Inflammatory macrophage (primary cell): ENCODE data around the gene TNFSF13B.
"Not testable (repeated sequence)": the region's sequence is repeated elsewhere in the genome, so short reads cannot be mapped to it uniquely, and the experiment has no call there.

Source experiments
- DNase-seq, 2 donors: peaks; one replicate each; pipeline ENCODE4 v3.0.0-alpha.2; 2020 to 2022
- total RNA-seq, 18 experiments: gene quantifications; one replicate each; lab custom pipeline; 2026; ENCODE audit warnings: mixed read lengths in 6 of 18, inconsistent platforms in 2 of 18; lab: John Stamatoyannopoulos, UW

The TNFSF13B gene
- total RNA-seq: 18.3 to 293 (median 61.6) reads per million in 18 experiments

- peak; percentile 79 to 94 for DNase-seq
These were observed at the start of gene TNFSF13B for GRCh38 chr13:108269601-108270328. TNFSF13B (plus strand) TSS chr13:108269718; CDS start chr13:108269896, 178 bp downstream.

GRCh38 chr13:108220041-108220440 is 49.5 kb upstream of the TNFSF13B start:
- no peak for DNase-seq

GRCh38 chr13:108223687-108224503 is 45.6 kb upstream of the TNFSF13B start:
- no peak for DNase-seq

GRCh38 chr13:108225440-108225839 is 44.1 kb upstream of the TNFSF13B start:
- no peak for DNase-seq

GRCh38 chr13:108226184-108226583 is 43.3 kb upstream of the TNFSF13B start:
- DNase-seq: no peak

GRCh38 chr13:108227651-108228272 is 41.8 kb upstream of the TNFSF13B start:
- peak; percentile 45 to 73 for DNase-seq

GRCh38 chr13:108230377-108230776 is 39.1 kb upstream of the TNFSF13B start:
- no peak for DNase-seq

- no peak for DNase-seq
These were observed 20.4 kb upstream of the TNFSF13B start for GRCh38 chr13:108249150-108249549.

- no peak for DNase-seq
These were observed 12.3 kb upstream of the TNFSF13B start for GRCh38 chr13:108257248-108257647.

- DNase-seq: no peak
These were observed 5.7 kb upstream of the TNFSF13B start for GRCh38 chr13:108263621-108264355.

GRCh38 chr13:108266321-108266990 is 3.1 kb upstream of the TNFSF13B start:
- peak; percentile 29 to 87 for DNase-seq

- peak; percentile 53 to 67 for DNase-seq
These were observed 2.2 kb upstream of the TNFSF13B start for GRCh38 chr13:108267347-108267746.

GRCh38 chr13:108267855-108268254 is 1.7 kb upstream of the TNFSF13B start:
- DNase-seq: not testable (repeated sequence)

GRCh38 chr13:108268466-108269112 is 929 bp upstream of the TNFSF13B start:
- DNase-seq: peak; percentile 11 to 35

- peak; percentile 19 to 31 for DNase-seq
These were observed 924 bp downstream of the TNFSF13B start for GRCh38 chr13:108270442-108270841.

GRCh38 chr13:108272333-108272732 is 2.8 kb downstream of the TNFSF13B start:
- DNase-seq: peak in 1 of 2 donors; percentile 40

- peak; percentile 30 to 51 for DNase-seq
These were observed 4.1 kb downstream of the TNFSF13B start for GRCh38 chr13:108273429-108274118.

GRCh38 chr13:108274718-108275117 is 5.2 kb downstream of the TNFSF13B start:
- DNase-seq: no peak

- DNase-seq: no peak
These were observed 6.5 kb downstream of the TNFSF13B start for GRCh38 chr13:108276060-108276459.

GRCh38 chr13:108278466-108278865 is 8.9 kb downstream of the TNFSF13B start:
- DNase-seq: no peak

- DNase-seq: peak; percentile 37 to 64
These were observed 12.4 kb downstream of the TNFSF13B start for GRCh38 chr13:108281901-108282300.
